Nephron (organoid): ENCODE results near the gene ITGAX.

Source experiments
- H3K27ac Mint-ChIP-seq, 3 experiments: 2 replicates each; pipeline ENCODE4 v1.8.0; 2020; ENCODE audit warnings: mixed read lengths in 3 of 3, mild to moderate bottlenecking in 2 of 3, moderate library complexity in 1 of 3
- H3K27me3 Mint-ChIP-seq: 2 replicates; pipeline ENCODE4 v1.8.0; 2021; ENCODE audit warnings: low read depth, mild to moderate bottlenecking, moderate library complexity, mixed read lengths
- H3K36me3 Mint-ChIP-seq: 2 replicates; pipeline ENCODE4 v1.8.0; 2020; ENCODE audit warnings: low read depth, mixed read lengths
- H3K4me1 Mint-ChIP-seq: 2 replicates; pipeline ENCODE4 v1.8.0; 2020; ENCODE audit warnings: mixed read lengths
- H3K4me3 Mint-ChIP-seq, 3 experiments: 2 replicates each; pipeline ENCODE4 v1.8.0; 2020; ENCODE audit warnings: mild to moderate bottlenecking in 3 of 3, mixed read lengths in 3 of 3, moderate library complexity in 2 of 3
- H3K9me3 Mint-ChIP-seq: 2 replicates; pipeline ENCODE4 v1.8.0; 2020; ENCODE audit warnings: mixed read lengths
- TF ChIP-seq, protein P1 (sequence below), 3 experiments: fragments of 200-600 bp; sonication (generic); IDR thresholded peaks; one replicate each; pipeline ENCODE4 v1.5.0; 2021; ENCODE audit warnings: antibody characterized with exemption in 3 of 3; ENCODE audit not compliant: unreplicated experiment in 3 of 3

The ITGAX gene

DNA sequence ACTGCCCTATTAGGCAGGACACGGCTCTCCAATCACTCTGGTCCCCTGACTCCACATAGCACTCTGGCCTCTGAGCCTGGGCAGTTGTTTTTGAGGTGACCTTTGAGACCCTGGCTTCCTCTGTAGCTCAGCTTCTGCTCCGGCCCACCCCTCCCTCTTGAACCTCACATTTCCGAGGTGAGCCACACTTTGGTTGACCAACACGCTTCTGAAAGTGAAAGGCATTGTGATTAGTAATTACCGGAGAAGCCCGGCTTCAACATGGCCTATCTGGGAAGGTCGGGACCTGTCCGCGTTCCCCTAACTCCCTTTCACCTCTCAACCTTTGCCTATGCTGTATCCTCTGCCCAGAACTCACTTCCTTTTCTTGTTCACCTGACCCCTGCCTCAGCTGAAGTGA, 10.3 kb upstream of the ITGAX start:
- no peaks in the 10 kb centered on the region for H3K4me1 Mint-ChIP-seq
- H3K27me3 Mint-ChIP-seq = peaks cover 12% of the 10 kb centered on the region
- TF ChIP-seq, protein P1, sequence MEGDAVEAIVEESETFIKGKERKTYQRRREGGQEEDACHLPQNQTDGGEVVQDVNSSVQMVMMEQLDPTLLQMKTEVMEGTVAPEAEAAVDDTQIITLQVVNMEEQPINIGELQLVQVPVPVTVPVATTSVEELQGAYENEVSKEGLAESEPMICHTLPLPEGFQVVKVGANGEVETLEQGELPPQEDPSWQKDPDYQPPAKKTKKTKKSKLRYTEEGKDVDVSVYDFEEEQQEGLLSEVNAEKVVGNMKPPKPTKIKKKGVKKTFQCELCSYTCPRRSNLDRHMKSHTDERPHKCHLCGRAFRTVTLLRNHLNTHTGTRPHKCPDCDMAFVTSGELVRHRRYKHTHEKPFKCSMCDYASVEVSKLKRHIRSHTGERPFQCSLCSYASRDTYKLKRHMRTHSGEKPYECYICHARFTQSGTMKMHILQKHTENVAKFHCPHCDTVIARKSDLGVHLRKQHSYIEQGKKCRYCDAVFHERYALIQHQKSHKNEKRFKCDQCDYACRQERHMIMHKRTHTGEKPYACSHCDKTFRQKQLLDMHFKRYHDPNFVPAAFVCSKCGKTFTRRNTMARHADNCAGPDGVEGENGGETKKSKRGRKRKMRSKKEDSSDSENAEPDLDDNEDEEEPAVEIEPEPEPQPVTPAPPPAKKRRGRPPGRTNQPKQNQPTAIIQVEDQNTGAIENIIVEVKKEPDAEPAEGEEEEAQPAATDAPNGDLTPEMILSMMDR (IDR thresholded peaks at IDR 0.05; ENCODE audit: unreplicated experiment in 3 of 3) = no peak

DNA sequence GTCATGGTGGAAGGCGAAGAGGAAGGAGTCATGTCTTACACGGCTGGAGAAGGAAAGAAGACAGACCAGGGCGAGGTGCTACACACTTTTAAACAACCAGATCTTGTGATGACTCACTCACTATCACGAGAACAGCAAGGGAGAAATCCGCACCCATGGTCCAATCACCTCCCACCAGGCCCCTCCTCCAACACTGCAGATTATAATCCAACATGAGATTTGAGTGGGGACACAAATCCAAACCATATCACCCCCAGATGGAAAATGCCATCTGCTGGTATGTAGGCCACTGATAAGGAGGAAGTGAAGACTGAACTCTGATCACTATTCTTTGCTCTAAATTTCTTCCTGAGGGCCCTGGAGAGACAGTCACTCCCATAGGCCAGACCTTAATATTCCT, 7.5 kb upstream of the ITGAX start:
- TF ChIP-seq, protein P1 (IDR thresholded peaks at IDR 0.05; ENCODE audit: unreplicated experiment in 3 of 3) = no peak
- peaks cover 2% of the 10 kb centered on the region for H3K9me3 Mint-ChIP-seq
- peaks cover 24% of the 10 kb centered on the region for H3K27me3 Mint-ChIP-seq
- H3K4me3 Mint-ChIP-seq = no peak overlapping the region
- no peak overlapping the region for H3K27ac Mint-ChIP-seq
- H3K4me1 Mint-ChIP-seq = no peaks in the 10 kb centered on the region
- no peaks in the 10 kb centered on the region for H3K36me3 Mint-ChIP-seq

More for the DNA sequence above, 10.3 kb upstream of the ITGAX start:
- Mint-ChIP-seq H3K4me3 (no peak overlapping the region), H3K27ac (no peak overlapping the region), H3K36me3 (no peaks in the 10 kb centered on the region), H3K9me3 (peaks cover 2% of the 10 kb centered on the region)

DNA sequence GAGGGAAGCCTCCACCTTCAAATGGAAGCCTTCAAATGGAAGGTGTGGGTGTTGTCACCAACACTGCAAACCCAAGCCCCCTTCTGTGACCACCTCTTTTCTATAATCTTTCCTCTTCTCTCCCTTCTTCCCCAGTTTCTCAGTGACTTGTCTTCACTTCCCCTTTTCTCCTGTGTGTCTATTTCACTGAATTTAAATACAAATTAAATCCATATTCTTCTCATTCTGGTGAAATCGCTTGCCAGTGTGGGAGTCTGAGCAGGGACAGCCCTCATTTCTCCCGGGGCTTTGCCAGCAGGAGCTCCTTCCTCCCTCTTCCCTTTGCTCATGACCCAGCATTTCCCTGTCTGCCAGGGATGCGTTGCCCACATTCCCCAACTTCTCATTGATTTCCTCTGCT, 6.4 kb upstream of the ITGAX start:
- TF ChIP-seq, protein P1 (IDR thresholded peaks at IDR 0.05; ENCODE audit: unreplicated experiment in 3 of 3) = no peak
- Mint-ChIP-seq H3K4me3 (no peak overlapping the region), H3K4me1 (no peaks in the 10 kb centered on the region), H3K27me3 (peaks cover 24% of the 10 kb centered on the region), H3K9me3 (no peaks in the 10 kb centered on the region), H3K36me3 (no peaks in the 10 kb centered on the region), H3K27ac (no peak overlapping the region)

DNA sequence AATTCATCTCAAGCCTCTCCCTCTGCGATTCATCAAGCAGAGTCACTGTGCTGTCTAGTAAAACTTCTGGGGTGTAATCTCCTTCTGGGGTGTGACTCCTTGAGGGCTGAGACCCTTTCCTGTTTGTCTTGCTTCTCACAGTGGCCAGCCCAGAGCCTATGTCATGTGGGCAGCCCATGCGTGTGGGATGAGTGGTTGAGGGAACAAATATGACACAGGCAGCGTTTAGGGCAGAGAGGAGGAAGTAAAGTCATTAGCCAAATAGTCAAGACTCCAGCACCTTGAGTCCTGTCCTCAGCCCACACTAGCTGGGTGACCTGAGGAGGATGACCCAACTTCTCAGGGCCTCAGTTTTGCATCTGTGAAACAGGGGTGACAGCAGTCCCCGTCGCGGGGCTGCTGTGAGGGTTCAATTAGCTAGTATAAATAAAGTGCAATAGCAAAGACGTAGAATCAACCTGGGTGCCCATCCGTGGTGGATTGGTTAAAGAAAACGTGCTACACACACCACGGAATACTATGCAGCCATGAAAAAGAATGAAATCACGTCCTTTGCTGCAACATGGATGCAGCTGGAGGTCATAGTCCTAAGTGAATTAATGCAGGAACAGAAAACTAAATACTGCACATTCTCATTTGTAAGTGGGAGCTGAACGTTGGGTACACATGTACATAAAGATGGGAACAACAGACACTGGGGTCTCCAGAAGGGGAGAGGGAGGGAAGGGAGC, 4.5 kb upstream of the ITGAX start:
- Mint-ChIP-seq H3K4me1 (peaks cover 5% of the 10 kb centered on the region), H3K27me3 (peaks cover 24% of the 10 kb centered on the region), H3K36me3 (no peaks in the 10 kb centered on the region), H3K9me3 (no peaks in the 10 kb centered on the region), H3K4me3 (no peak overlapping the region), H3K27ac (no peak overlapping the region)
- TF ChIP-seq, protein P1 (IDR thresholded peaks at IDR 0.05; ENCODE audit: unreplicated experiment in 3 of 3) = no peak

DNA sequence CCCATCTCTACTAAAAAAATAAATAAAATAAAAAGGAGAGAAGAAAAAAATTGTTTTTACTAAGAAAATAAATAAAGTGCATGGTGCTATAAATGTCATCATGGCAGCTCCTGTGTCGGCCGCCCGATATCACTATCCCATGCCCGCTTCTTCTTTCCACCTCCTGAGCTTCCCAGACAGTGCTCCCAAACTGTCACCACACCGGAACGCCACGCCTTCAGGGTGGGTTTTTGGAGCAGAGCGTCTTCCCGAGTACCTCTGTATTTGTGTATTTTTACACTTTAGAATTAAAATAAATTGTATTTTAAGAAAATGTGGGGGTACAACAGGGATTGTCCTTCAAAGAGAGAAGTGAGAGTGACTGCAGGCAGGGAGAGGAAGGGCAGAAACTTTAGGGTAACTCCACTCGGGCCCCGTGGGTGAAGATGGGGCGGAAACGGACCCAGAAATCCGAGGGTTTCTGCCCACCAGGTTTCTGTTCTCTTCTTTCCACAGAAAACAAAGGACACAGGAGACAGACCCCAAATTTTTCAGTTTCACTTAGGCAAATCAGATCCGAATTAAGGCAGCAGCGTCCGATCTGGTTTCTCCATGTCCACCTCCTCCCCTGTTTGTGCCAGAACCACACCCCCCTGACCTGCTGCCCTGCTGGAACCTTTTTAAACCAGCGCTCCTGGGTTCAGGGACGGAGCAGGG, 3.6 kb upstream of the ITGAX start:
- Mint-ChIP-seq H3K4me1 (peaks cover 6% of the 10 kb centered on the region), H3K9me3 (no peaks in the 10 kb centered on the region), H3K36me3 (no peaks in the 10 kb centered on the region), H3K27ac (no peak overlapping the region), H3K4me3 (no peak overlapping the region), H3K27me3 (peaks cover 21% of the 10 kb centered on the region)
- TF ChIP-seq, protein P1 (IDR thresholded peaks at IDR 0.05; ENCODE audit: unreplicated experiment in 3 of 3) = no peak
